Measurements from ENCODE around the gene F2RL1. TPM values are rescaled to one million over a fixed set of nuclear protein-coding genes. Genes with fewer than 3 reads are reported as not detected.
"Not testable (repeated sequence)": the region's sequence is repeated elsewhere in the genome, so short reads cannot be mapped to it uniquely, and the experiment has no call there.

The F2RL1 gene
- total RNA-seq, 1 experiment from 2014 or later, result 0.32 TPM

- TF ChIP-seq, protein P1, sequence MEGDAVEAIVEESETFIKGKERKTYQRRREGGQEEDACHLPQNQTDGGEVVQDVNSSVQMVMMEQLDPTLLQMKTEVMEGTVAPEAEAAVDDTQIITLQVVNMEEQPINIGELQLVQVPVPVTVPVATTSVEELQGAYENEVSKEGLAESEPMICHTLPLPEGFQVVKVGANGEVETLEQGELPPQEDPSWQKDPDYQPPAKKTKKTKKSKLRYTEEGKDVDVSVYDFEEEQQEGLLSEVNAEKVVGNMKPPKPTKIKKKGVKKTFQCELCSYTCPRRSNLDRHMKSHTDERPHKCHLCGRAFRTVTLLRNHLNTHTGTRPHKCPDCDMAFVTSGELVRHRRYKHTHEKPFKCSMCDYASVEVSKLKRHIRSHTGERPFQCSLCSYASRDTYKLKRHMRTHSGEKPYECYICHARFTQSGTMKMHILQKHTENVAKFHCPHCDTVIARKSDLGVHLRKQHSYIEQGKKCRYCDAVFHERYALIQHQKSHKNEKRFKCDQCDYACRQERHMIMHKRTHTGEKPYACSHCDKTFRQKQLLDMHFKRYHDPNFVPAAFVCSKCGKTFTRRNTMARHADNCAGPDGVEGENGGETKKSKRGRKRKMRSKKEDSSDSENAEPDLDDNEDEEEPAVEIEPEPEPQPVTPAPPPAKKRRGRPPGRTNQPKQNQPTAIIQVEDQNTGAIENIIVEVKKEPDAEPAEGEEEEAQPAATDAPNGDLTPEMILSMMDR (conservative IDR thresholded peaks at IDR 0.05; ENCODE audit: low read depth, low read length), result no peak
- TF ChIP-seq EZH2 (IDR thresholded peaks at IDR 0.05; ENCODE audit: borderline replicate concordance, low read depth, low read length, poor library complexity, severe bottlenecking), result no peak
- Histone ChIP-seq H3K27me3 (replicated peaks; ENCODE audit: insufficient read depth, low read depth, low read length, poor library complexity) (no peaks in the 10 kb centered on the region), H3K9me3 (ENCODE audit: low read depth, low read length, poor library complexity, severe bottlenecking) (no peaks in the 10 kb centered on the region), H3K4me3 (ENCODE audit: low read depth, low read length, poor library complexity, severe bottlenecking) (no peak overlapping the region), H3K4me1 (ENCODE audit: insufficient read depth, low read length, poor library complexity, severe bottlenecking) (no peaks in the 10 kb centered on the region), H3K36me3 (ENCODE audit: insufficient read depth, low read length, poor library complexity, severe bottlenecking) (no peaks in the 10 kb centered on the region), H3K27ac (ENCODE audit: low read depth, low read length, poor library complexity, severe bottlenecking) (no peak overlapping the region)
- CTCF ChIA-PET, result no interaction called here
- intact Hi-C loops (cut with micrococcal nuclease; ENCODE audit: unreplicated experiment), result no loop called here
- no peak for DNase-seq (ENCODE audit: low spot score)
- BruUV-seq (replicated peaks), result no TSS peak
- POLR2A ChIA-PET (ENCODE audit: low non-redundant PET), result interaction anchor here (0.6 kb wide), 1 partner anchor 858 kb away, joined by 3 read pairs; no protein-coding TSS in a partner anchor
Measured at GRCh38 chr5:76855961-76856360, 37.1 kb downstream of the F2RL1 start.

DNA sequence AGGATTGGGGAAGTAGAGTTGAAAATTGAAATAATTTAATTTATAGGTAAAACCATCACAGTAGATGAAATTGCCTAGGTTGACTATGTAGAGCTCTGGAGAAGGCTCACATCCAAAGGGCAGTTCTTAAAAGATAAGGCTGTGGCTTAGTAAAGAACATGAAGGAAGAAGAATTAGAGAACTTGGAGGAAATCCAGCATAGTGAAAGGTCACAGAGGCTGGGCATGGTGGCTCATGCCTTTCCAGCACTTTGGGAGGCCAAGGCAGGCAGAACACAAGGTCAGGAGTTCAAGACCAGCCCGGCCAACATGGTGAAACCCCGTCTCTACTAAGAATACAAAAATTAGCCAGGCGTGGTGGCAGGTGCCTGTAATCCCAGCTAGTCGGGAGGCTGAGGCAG, 38.0 kb downstream of the F2RL1 start:
- CTCF ChIA-PET; H3K27ac ChIP-seq (ENCODE audit: low read depth, low read length, poor library complexity, severe bottlenecking); H3K4me1 ChIP-seq (ENCODE audit: insufficient read depth, low read length, poor library complexity, severe bottlenecking); H3K36me3 ChIP-seq (ENCODE audit: insufficient read depth, low read length, poor library complexity, severe bottlenecking); H3K4me3 ChIP-seq (ENCODE audit: low read depth, low read length, poor library complexity, severe bottlenecking); H3K27me3 ChIP-seq (replicated peaks; ENCODE audit: insufficient read depth, low read depth, low read length, poor library complexity); BruUV-seq (replicated peaks); DNase-seq (ENCODE audit: low spot score); POLR2A ChIA-PET (ENCODE audit: low non-redundant PET); H3K9me3 ChIP-seq (ENCODE audit: low read depth, low read length, poor library complexity, severe bottlenecking); intact Hi-C loops (cut with micrococcal nuclease; ENCODE audit: unreplicated experiment): not testable (repeated sequence)

GRCh38 chr5:76859591-76860247, 40.9 kb downstream of the F2RL1 start:
- ChIA-PET POLR2A (ENCODE audit: low non-redundant PET) (no interaction called here), CTCF (no interaction called here)
- Histone ChIP-seq H3K27me3 (replicated peaks; ENCODE audit: insufficient read depth, low read depth, low read length, poor library complexity) (no peaks in the 10 kb centered on the region), H3K4me3 (ENCODE audit: low read depth, low read length, poor library complexity, severe bottlenecking) (no peak overlapping the region), H3K4me1 (ENCODE audit: insufficient read depth, low read length, poor library complexity, severe bottlenecking) (no peaks in the 10 kb centered on the region), H3K27ac (ENCODE audit: low read depth, low read length, poor library complexity, severe bottlenecking) (no peak overlapping the region), H3K9me3 (ENCODE audit: low read depth, low read length, poor library complexity, severe bottlenecking) (no peaks in the 10 kb centered on the region), H3K36me3 (ENCODE audit: insufficient read depth, low read length, poor library complexity, severe bottlenecking) (no peaks in the 10 kb centered on the region)
- DNase-seq (ENCODE audit: low spot score), result no peak
- intact Hi-C loops (cut with micrococcal nuclease; ENCODE audit: unreplicated experiment), result loop anchor here (10.0 kb wide), 1 partner anchor 285 kb away; no protein-coding TSS in a partner anchor
- TF ChIP-seq, protein P1 (conservative IDR thresholded peaks at IDR 0.05; ENCODE audit: low read depth, low read length), result no peak
- TF ChIP-seq EZH2 (IDR thresholded peaks at IDR 0.05; ENCODE audit: borderline replicate concordance, low read depth, low read length, poor library complexity, severe bottlenecking), result no peak
- no TSS peak for BruUV-seq (replicated peaks)

- POLR2A ChIA-PET (ENCODE audit: low non-redundant PET), result no interaction called here
- Histone ChIP-seq H3K9me3 (ENCODE audit: low read depth, low read length, poor library complexity, severe bottlenecking) (no peaks in the 10 kb centered on the region), H3K27ac (ENCODE audit: low read depth, low read length, poor library complexity, severe bottlenecking) (no peak overlapping the region), H3K4me1 (ENCODE audit: insufficient read depth, low read length, poor library complexity, severe bottlenecking) (no peaks in the 10 kb centered on the region), H3K36me3 (ENCODE audit: insufficient read depth, low read length, poor library complexity, severe bottlenecking) (no peaks in the 10 kb centered on the region), H3K4me3 (ENCODE audit: low read depth, low read length, poor library complexity, severe bottlenecking) (no peak overlapping the region), H3K27me3 (replicated peaks; ENCODE audit: insufficient read depth, low read depth, low read length, poor library complexity) (no peaks in the 10 kb centered on the region)
- DNase-seq (ENCODE audit: low spot score), result no peak
- TF ChIP-seq, protein P1 (conservative IDR thresholded peaks at IDR 0.05; ENCODE audit: low read depth, low read length), result no peak
- TF ChIP-seq EZH2 (IDR thresholded peaks at IDR 0.05; ENCODE audit: borderline replicate concordance, low read depth, low read length, poor library complexity, severe bottlenecking), result no peak
- CTCF ChIA-PET, result no interaction called here
- intact Hi-C loops (cut with micrococcal nuclease; ENCODE audit: unreplicated experiment), result loop anchor here (10.0 kb wide), 1 partner anchor 283 kb away; no protein-coding TSS in a partner anchor
- no TSS peak for BruUV-seq (replicated peaks)
Measured at GRCh38 chr5:76861612-76862011, 42.8 kb downstream of the F2RL1 start.

Data from A673 (cell line).